Glomerular visceral epithelial cell (primary cell): ENCODE data around the gene NRDC.

Experiments used
- DNase-seq: peaks from one replicate; pipeline ENCODE4 v3.0.0-alpha.2; 2016; ENCODE audit errors: extremely low spot score

Gene NRDC

DNA sequence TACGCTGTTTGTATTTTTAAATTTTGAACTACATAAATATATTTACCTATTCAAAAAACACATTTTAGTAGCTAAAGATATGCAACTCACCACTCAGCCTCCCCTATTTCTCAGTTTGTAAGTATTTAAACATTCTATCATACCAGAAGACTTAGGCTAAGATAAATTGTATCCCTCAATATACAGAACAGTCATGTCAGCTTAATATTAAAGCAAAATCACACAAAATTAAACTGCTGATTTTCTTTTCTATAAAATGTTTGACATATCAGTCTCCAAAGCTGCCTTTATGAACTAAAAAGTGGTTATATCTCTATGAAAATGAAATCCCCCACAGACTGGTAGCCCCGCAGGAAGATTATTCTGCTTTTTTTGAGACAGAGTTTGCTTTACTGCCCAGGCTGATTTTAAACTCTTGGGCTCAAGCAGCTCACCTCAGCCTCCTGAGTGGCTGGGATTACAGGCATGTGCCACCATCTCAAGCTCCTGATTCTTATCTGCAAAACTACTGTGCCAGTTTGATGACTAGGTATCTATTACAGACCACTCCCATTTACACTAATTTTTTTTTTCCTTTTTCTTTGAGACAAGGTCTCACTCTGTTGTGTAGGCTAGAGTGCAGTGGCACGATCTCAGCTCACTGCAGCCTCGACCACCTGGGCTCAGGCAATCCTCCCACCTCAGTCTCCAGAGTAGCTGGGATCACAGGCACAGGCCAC, 37.6 kb downstream of the NRDC start:
- DNase-seq: no peak

DNA sequence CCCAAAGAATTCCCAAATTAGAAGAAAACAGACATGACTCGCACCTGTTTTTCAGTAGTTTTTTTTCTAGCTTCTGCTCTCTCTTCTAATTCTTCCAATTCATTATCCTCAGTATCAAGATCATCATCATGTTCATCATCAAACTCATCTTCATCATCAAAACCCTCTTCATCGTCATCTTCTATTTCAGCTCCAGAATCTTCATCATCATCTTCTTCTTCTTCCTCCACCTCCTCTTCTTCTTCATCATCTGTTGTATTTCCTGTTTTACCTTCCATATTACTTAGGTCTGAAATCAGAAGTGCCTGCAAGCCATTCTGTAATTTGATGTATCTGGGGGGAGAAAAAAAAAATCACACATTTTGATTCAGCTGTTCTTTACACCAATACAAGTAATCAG, 38.3 kb downstream of the NRDC start:
- DNase-seq: no peak

DNA sequence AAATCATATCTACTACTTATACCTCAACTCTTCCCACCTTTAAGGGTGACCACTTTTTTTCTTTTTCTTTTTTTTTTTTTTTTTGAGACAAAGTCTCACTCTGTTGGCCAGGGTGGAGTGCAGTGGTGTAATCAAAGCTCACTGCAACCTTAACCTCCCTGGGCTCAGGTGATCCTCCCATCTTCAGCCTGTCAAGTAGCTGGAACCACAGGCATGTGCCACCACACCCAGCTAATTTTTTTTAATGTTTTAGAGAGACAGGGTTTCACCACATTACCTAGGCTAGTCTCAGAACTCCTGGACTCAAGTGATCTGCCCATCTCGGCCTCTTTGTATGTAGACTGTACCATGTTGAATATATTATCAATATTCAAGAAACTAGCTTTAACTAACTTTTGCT, 39.4 kb downstream of the NRDC start:
- DNase-seq: no peak

DNA sequence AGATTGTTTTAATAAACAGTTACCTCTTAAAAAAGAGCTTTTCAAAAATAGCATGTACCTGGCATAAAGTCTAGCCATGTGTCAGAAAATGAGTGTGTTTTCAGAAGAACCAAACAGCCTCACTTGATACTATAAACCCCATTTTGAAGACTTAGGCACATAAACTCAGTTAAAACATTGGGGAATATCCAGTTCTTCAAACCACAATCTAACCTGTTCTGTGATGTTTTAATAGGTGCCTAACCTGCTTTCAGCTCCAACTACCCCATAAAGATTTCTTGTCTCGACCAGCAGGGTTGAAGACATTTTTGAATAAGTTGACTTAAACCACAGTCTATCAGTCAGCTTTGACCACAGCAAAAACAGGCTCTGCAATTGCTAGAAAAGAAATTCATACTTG, 41.3 kb downstream of the NRDC start:
- DNase-seq: no peak

DNA sequence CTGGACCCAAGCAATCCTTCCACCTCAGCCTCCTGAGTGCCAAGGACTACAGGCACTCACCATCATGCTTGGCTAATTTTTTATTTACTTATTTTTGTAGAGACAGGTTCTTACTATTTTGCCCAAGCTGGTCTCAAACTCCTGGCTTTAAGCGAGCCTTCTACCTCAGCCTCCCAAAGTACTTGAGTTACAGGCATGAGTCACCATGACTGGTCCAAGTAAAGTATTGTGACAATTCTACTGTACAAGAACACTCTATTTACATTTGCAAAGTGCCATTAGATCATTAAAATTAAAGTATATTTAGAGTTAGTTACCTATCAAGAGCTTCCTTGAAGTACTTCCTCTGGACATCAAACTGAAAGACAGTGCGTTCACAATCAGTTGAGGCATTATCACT, 44.8 kb downstream of the NRDC start:
- no peak for DNase-seq

DNA sequence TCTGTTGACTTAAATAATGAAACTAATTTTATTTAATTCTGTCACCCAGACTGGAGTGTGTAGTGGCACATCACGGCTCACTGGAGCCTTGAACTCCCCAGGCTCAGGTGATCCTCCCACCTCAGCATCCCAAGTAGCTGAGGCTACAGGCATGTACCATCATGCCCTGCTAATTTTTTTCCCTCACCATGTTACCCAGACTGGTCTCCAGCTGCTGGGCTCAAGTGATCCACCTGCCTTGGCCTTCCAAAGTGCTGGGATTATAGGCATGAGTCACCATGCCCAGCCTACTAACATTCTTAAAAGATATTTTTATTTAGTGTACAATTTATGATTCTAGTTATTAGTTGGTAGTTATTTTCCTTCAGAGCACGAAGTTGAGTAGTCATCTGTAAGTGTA, 49.5 kb downstream of the NRDC start:
- DNase-seq: peak; percentile 7

DNA sequence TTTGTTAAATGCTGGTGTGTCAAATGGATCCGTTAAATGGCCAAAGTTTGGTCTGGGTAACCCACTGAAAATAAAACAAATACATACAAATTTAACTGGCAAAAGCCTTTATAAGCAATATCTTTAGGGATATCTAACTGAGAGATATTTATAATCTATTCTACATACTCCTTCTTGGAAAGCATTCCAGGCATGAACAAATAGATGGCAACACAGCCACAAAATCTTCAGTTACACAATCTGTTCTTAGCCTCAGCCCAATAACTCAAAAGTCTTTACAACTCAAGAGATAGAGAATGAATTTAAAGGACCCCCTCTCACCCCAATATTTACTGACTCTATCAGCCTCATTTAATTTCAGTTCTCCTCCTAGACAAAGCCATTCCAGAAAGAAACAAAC, 58.7 kb downstream of the NRDC start:
- DNase-seq: no peak

DNA sequence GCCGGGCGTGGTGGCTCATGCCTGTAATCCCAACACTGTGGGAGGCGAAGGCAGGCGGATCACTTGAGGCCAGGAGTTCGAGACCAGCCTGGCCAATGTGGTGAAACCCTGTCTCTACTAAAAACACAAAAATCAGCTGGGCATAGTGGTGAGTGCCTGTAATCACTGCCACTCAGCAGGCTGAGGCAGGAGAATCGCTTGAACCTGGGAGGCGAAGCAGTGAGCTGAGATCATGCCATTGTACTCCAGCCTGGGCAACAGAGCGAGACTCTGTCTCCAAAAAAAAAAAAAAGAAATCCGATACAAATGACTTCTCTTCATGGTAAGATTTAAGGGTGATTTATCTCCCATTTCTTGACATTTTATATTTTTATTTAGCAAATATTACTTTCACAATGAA, 59.5 kb downstream of the NRDC start:
- peak; percentile 25 for DNase-seq

DNA sequence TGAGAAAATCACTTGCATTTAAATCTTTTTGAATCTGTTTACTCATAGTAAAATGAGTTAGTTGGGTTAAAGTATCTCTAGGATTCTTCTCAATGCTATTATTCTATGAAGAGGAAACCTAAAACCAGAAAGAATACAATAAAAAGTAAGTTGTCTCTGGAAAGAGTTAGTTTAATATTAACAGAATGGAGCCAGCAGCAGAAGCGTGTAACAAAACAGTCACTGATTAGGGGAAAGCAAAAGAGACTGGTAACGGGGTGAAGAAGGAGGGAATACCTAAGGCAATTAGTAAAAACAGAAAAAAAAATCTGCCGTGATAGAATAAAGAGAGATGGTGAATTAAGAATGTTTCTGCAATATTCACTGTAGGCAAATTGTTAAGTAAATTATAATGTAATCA, 60.0 kb downstream of the NRDC start:
- peak; percentile 20 for DNase-seq

DNA sequence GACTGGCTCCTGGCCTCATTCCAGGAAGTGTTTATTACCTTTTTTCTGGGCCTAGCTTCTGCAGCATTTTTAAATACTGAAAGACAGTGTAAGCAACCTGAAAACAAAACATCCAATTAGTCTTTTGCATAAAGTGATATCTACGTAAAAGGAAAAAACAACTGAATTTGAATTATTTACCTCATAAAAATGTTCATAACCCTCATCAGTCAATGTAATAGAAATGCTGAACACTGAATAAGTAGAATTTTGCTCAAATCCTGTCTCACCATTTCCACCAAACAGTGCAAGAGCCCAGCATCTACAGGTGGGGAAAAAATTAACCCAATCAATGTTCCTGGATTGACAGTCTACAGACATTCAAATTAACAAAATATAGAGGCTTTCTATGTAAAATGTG, 64.0 kb downstream of the NRDC start:
- DNase-seq: no peak

DNA sequence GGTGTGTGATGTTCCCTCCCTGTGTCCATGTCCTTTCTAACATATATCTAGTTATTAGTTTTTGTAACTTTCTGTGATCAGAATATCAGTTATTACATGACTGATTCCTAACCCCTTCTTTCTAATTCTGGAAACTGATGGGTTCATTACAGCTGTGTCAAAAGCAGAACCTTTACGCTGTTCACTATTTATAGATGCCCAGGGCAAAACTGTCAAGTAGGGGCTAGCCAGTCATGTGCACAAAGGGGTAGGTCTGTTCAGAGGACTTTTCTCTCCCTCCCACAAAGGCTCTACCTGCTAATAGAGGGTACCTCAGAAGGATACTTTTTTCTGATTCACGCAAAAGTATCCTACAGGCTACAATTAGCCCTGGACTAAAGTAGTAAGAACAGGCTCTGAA, 79.2 kb downstream of the NRDC start:
- no peak for DNase-seq

DNA sequence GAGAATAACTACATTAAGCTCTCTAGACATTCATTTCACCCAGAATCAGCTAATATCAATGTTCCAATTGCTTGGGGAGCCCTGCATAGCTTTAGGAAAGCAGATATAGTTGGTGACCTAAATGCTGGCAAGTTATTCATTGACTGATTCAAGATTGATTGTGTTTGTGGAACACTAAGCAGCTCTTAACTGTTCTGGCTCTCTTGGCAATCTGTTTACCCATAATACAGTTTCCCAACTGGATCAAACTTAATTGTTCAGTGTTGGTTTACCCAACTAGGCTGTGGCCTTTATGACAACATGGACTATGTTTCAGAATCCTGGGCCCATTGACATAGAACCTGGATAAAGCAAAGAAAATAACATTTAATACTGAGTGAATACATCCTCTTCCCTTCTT, 83.7 kb downstream of the NRDC start:
- no peak for DNase-seq

DNA sequence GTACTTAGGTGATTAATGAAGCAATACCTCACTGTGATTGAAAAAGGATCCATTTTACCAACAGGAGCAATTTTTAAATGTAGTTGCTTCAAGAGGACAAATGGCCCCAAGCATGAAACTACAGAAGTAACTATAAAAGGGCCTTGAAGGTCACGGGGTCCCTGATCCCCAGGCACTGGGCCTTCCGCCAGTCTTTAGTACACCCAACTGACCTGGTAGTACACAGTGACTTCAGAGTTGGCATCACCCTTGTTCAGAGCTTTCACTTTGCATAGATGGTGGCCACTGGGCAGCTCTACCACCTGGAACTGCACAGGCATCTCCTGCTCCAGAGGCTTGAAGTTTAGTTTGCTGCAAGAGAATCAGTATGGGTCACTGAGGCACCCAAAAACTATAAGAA, 84.3 kb downstream of the NRDC start:
- DNase-seq: no peak

DNA sequence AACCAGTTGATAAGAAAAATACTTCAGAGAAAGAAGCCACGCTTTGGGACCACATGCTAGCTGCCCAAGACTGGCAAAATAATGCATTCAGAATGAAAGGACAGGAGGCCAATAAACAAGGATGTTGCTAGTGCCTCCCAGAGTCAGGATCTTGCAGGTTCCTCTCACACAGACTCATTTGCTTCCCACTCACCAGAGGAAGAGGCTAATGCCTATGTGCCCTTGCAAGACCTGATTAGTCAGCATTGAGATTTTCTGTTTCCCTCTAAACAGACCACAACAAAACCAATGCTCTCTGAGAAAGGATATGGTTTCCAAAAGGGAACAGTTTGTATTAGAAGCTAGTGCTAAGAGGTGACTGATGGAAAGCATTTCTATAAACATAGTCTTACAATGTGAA, 85.7 kb downstream of the NRDC start:
- peak; percentile 20 for DNase-seq

DNA sequence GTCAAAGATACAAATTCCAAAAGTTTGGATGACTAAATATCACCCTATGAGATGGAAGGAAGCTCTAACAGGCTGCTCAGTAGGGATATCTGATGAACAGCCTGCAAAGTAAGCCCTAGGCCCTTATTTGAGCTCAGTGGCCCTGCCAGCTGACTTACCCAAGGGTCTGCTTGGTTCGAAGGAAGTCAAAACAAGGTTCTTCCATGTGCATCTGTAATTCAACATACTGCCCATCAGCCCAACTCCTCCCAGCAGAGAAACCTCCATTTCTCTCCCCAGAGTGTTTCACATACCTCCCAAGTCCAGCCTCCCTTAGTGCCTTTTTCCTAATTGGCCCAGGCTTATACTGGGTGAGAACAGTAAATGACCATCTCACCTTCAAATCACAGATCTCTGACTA, 86.6 kb downstream of the NRDC start:
- DNase-seq: no peak

DNA sequence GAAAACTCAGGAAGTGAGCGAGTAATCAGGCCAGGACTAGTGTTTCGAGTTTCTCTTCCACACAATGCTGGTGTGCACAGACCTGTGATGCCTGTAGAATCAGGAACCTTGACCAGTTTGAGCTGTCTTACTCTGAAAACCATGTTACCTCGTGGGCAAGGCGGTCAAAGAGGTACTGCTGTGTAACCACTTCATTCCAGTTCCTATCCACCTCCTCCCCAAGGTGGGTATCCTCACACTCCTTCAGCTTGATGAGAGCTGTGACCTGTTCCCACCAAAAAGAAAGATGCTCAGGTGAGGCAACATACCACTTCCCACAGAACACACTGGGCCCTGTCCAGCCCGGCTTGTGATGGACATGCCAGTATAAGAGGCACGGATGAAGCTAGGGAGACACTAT, 88.1 kb downstream of the NRDC start:
- DNase-seq: no peak

DNA sequence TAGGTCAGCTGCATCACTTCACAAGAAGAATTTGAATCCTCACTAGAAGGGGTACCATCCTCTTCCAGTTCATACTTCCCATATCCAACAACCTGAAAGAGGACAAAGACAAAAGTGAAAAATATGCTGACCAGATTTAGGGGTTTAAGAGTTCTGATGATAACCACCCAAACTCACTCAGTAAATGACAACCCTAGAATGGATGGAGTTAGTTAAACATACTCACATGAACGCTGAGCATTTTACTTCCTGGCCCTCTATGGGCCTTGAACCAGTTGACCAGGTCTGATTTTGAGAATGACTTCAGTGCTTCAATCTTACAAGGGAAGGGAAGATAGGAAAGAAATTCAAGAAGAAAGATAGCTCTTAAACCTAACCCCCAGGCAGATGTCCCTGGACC, 89.2 kb downstream of the NRDC start:
- no peak for DNase-seq

DNA sequence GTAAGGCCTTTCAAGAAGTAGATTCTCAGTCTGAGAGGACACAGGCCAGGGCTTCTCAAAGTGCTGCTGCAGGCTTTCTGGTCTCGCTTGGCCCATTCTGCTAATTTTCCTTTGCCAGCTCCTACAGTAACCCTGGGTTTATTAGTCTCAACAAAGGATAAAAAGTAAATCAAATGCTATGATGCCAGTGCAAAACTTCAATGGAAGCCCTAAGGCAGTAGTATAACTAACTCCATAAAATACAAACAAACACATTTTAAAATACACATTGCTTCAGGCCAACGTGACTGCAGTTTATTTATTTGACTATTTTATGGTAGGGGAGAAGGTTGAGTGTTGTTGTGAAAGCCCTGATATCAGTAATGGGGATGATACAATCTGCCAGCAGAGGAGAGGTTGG, 89.6 kb downstream of the NRDC start:
- DNase-seq: no peak

DNA sequence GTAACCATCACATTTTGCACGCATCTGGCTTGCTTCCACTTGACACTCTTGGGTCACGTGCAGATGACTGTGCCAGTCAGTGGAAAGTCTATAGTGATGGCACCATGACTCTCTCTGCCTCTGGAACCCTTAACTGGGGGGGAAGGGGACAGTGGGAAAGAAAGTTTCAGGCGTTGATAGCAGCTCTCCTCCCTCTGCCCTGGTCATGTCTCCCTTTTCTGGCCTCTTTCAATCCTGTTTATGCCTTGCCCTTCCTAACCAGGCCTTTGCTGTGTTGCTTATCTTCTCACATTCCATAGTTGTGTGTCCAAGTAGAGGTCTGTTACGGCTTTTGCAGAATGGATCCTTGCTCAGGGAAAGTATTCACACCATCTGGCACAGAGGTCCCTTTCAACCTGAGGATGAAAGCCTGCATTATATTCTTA, 93.5 kb downstream of the NRDC start:
- DNase-seq: no peak

DNA sequence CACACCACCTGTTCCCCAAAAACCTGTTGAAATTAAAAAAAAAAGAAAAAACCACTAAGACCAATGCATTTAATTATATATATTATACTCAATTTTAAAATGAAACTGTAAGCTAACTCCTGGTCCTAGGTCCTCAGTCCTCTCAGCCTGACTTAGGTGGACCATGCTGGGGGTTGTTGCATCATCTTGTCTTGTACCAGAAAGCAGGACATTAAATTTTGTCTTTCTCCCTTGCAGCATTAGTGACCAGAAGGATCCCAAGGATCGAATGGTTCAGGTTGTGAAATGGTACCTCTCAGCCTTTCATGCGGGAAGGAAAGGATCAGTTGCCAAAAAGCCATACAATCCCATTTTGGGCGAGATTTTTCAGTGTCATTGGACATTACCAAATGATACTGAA, 97.6 kb downstream of the NRDC start:
- no peak for DNase-seq

DNA sequence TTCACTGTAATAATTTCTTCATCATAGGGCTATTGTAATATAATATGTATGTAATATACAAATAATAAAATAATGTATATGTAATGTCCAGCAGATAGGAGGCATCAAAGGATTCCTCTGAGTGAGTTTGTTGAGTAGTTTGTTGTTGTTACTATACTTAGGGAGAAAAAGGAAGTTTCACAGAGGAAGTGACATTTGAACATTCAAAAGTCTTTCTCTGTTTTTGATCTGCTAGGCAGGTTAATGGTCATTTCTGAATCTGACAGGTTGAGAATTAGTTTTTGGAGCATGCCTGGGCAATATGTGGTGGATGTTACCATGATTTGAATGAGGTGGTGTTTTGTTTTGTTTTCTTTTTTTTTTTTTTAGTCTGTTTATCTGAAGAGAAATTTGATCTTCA, 102.1 kb downstream of the NRDC start:
- no peak for DNase-seq

DNA sequence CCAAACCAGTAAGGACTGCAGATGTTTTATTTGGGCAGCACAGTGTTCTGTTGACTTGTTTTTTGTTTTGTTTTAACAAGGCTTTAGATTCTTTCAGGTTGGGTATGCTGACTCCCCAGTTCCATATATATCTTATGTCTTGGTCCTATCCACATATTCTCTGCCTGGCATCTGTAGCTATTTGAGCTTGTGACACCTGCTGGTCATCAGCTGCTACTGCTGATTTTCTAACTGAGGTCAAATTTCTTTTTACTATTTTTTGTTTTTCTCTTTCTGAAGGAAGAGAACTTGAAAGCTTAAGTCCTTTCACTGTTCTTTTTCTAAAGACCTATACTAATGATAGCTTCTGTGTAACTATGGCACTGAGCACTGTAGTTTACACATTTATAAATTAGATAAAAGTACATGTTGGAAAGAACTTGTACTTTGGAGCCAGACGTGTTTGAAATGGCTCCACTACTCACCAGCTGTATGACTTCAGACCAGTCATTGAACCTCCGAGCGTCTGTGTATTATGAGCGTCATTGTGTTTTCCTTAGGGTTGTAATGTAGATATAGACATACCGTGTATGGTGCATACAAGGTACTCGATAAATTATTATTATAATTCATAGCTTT, 109.4 kb downstream of the NRDC start:
- peak; percentile 65 for DNase-seq

DNA sequence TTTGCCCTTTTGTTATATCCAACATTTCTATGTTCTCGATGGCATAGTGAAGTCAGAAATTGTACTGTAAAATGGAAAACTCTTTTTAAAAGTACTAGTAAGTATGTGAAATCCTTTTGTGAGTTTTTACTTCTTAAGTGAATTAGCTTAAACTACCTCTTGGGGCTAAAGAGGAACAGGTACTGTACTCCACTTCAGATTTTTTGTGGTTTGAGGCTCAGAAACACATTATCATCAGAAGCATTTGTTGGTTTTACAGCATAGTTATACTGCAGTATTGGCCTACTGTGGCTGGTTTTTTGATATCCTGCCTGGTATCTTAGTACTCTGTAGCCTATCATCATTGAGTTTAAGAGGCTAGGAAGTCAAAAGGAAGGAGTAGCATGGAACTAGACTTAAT, 117.2 kb downstream of the NRDC start:
- no peak for DNase-seq

DNA sequence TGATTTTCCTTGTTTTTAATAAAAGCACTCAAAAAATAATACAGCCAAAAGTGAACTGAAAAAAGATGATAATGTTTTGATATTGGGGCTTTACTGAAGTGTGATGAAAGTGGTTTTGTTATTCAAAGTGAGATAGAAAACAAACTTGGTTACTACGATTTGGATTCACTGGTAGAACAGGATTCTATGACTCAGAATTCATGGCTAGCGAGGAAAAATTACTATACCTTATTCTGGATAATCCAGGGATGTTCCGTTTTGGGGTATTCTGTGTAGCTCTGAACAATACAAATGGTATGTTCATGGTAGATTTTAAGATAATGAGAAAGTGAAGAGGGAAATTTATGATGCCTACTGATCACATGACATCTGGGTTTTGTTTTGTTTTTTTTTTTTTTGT, 117.7 kb downstream of the NRDC start:
- no peak for DNase-seq
